ENCODE results near the gene GCK.
"Not testable (repeated sequence)": the region's sequence is repeated elsewhere in the genome, so short reads cannot be mapped to it uniquely, and the experiment has no call there.

The GCK gene

DNA sequence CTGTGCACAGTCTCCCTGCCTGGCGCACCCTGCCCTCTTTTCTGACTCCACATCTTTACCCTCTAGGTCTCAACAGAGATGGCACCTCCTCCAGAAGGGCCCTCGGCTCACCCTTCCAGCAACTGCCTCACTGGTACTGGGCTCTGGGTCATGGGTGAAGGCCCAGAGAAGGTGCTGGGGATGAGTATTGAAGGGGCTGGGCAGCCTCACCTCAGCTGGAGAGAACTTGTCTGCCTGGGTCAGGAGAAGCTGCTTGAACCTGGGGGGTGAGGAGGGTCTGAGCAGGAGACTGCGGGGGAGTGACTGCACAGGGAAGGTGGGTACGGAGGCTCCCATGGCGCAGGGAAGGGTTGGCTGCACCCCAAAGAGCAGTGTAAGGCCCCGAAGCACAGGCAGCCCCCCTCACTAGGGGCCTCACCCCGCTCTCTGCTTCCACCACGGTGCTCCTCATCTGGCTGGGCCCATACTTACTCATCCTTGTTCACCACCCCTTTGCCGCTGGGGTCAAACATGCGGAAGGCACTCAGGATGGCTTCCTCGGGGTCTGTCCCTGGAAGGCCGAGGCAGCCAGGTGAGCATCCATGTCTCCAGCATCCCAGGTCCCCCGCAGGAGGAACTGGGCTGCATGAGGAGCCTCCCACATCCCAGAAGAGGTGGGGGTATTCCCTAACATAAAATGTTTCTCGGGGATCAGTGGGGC is 49.8 kb downstream of the GCK start:
- DNase-seq: no peak

- no peak for DNase-seq
These were observed 50.5 kb downstream of the GCK start for GRCh38 chr7:44138698-44139097.

- DNase-seq: no peak
These were observed 52.5 kb downstream of the GCK start for GRCh38 chr7:44136731-44137130.

- no peak for DNase-seq
These were observed 54.2 kb downstream of the GCK start for GRCh38 chr7:44134943-44135628.

DNA sequence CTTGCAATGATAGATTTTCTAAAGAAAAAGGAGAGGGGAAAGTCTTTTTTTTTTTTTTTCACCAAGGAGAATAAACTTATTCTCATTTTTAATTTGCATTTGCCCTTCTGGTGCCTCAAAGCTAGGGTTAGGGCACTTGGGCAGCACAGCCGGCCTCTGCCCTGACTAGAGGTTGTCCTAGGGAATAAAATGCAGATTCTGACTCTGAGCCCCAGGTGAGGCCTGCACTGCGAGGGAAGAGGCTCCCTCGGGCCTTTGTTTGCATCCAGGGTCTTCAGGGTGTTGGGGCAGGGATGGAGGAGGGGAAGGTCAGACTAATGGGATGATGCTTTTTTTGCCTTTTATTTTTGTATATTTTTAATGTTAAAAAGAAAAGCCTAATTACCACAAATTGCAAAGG is 55.9 kb downstream of the GCK start:
- DNase-seq: no peak

GRCh38 chr7:44132039-44132438 is 57.2 kb downstream of the GCK start:
- no peak for DNase-seq

GRCh38 chr7:44131173-44132029 is 57.8 kb downstream of the GCK start:
- DNase-seq: no peak

- DNase-seq: no peak
These were observed 60.3 kb downstream of the GCK start for GRCh38 chr7:44128721-44129582.

DNA sequence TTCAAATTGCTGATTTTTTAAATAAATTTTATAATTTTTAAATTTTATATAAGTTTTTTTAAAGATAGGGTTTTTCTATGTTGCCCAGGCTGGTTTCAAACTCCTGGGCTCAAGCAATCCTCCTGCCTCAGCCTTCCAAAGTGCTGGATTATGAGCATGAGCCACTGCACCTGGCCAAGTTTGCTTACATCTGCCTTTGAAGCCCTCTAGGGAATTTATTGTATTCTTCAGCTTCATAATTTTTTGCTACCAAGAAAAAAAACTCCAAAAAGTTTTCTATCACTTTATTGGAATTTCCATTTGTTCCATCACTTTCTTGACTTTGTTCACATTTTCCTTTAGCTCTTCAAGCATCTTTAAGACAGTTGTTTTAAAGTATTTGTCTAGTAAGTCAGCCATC is 62.1 kb downstream of the GCK start:
- DNase-seq: no peak

DNA sequence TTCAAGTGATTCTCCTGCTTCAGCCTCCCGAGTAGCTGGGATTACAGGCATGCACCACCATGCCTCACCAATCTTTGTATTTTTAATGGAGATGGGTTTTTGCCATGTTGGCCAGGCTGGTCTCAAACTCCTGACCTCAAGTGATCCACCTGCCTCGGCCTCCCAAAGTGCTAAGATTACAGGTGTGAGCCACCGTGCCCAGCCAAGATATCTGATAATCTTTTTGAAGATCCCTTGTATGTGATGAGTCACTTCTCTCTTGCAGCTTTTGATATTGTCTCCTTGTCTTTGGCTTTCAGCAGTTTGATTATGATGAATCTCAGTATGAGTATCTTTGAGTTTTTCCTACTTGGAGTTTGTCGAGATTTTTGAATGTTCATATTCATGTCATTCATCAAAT is 62.7 kb downstream of the GCK start:
- not testable (repeated sequence) for DNase-seq

DNA sequence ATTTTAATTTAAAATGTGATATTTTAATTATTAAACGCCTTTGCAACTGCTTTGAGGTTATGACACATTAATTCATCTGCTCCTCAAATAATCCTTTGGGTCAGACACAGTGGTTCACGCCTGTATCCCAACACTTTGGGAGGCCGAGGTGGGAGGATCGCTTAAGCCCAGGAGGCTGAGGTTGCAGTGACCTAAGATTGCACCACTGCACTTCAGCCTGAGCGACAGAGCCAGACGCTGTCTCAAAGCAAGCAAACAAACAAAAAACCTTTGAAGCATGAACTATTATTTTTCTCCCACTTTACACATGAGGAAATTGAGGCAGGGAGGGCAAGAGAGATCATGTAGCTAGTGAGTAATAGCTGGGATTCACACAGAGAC is 64.4 kb downstream of the GCK start:
- no peak for DNase-seq

GRCh38 chr7:44123190-44124003 is 65.8 kb downstream of the GCK start, which contains the start of gene POLD2:
POLD2 (minus strand) TSS chr7:44123548; CDS start chr7:44122053, 1,495 bp downstream.
- peak; percentile 98 for DNase-seq

DNA sequence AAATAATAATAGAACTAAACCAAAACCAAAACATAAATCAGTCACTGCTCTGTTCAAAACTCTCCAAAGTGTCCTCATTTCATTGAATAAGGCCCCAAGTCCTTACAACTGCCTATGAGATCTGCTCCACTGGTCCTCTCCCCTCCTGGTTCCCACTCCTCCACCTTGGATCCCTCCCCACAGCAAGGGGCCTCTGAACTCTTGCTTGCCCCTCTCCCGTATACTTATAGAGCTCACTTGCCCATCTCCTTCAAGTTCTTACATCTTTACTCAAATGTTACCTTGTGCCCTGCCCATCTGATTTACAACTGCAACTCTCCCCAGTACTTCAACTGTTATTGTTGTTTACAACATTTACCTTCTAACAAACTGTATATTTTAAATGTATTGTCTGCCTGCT is 66.7 kb downstream of the GCK start:
- DNase-seq: no peak

- no peak for DNase-seq
These were observed 67.3 kb downstream of the GCK start for GRCh38 chr7:44121761-44122420.

- no peak for DNase-seq
These were observed 68.8 kb downstream of the GCK start for GRCh38 chr7:44120395-44120794.

DNA sequence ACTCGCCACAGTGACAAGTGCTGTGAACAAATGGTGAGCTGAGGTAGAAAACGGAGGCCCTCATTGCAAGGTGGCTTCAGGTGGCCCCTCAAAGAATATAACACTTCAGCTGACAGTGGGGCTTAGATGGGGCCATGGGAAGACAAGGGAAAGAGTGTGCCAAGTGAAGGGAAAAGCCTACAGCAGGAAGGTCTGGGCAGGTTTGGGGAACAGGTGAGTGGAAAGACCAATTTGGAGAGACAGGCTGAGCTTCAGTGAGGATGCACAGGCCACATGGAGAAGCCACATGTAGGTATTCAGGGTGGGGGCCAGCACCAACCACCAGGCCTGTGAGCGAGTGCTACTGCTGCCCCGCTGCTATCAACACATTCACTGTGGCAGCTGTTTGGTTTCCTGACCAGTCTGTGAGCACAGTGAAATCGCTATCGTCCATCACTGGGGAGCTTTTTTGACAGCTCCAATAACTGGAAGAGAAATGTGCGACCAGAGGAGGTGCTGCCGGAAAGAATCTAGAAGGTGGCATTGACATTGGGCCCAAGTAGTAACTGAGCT is 69.3 kb downstream of the GCK start:
- no peak for DNase-seq

- DNase-seq: no peak
These were observed 71.3 kb downstream of the GCK start for GRCh38 chr7:44117801-44118429.

GRCh38 chr7:44116789-44117666 is 72.2 kb downstream of the GCK start:
- DNase-seq: no peak

DNA sequence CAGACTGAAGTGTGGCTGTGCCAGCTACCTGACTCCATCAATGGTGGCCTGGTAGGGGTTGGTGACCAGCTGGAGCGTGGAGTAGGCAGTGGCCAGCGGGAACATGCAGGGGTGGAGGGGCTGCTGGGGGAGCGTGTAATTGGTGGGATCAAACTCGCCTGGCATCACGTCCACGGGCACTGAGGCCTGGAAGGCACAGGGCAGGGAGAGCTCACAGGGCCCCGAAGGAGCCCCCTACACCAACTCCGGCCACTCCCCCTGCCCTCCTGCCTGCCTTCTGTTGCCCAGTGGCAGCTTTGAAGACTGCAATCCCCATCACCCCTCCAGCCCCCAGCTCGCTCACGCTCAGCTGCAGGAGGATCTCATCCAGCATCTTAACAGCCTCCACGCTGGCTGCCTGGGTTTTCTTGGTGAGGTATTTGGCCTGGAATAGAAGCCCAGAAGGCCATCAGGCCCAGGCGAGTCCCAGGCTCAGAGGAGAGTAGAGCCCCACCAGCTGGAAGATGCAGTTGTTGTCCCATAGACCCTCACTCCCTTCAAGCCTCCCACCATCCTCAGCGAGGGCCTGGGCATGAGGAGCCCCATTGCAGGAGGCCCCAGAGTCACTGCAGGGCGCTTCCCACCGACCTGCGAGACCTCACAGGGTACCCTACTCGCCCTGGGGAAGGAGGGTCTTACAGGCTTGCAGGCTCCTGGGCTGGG is 73.0 kb downstream of the GCK start:
- no peak for DNase-seq
